Prostate gland (tissue), 2 donors: ENCODE results near the gene ARHGAP42.

Experiments
- CTCF ChIP-seq, 4 experiments: fragments of 200-600 bp in 2 of 4; fragments of 450-650 bp in 2 of 4; sonication (generic) in 2 of 4; IDR thresholded peaks; 1 replicate in 3 of 4; 2 replicates in 1 of 4; pipeline ENCODE4 v1.5.1; 2016 to 2019; ENCODE audit warnings: antibody characterized with exemption in 4 of 4, mild to moderate bottlenecking in 2 of 4, moderate library complexity in 2 of 4
- POLR2A ChIP-seq: fragments of 450-650 bp; IDR thresholded peaks from one replicate; pipeline ENCODE4 v1.6.1; 2016; ENCODE audit warnings: antibody characterized with exemption, mild to moderate bottlenecking

- TF ChIP-seq POLR2A, result no peak
- TF ChIP-seq CTCF (IDR thresholded peaks at IDR 0.05), result no peak
Measured at GRCh38 chr11:100984668-100985067, 297.6 kb downstream of the ARHGAP42 start.
